ENCODE results near the gene GRK5.

GRK5 gene

GRCh38 chr10:119466655-119467054 lies 259.3 kb downstream of the GRK5 start:
- Histone ChIP-seq H3K9me3 (ENCODE audit: control insufficient read depth, low read length) (no peaks in the 10 kb centered on the region), H3K27me3 (ENCODE audit: control insufficient read depth, insufficient read depth, low read length) (no peaks in the 10 kb centered on the region), H3K4me3 (ENCODE audit: low read depth, low read length) (no peak overlapping the region), H3K79me2 (no peaks in the 10 kb centered on the region), H3K9ac (no peak overlapping the region), H3K4me1 (no peaks in the 10 kb centered on the region), H2AFZ (no peak overlapping the region), H3K4me2 (ENCODE audit: low read length) (no peak overlapping the region), H3K27ac (no peak overlapping the region), H3K36me3 (ENCODE audit: control insufficient read depth, insufficient read depth, low read length) (no peaks in the 10 kb centered on the region)
- TF ChIP-seq CTCF (IDR thresholded peaks at IDR 0.05), result no peak

GRCh38 chr10:119468542-119469324 lies 261.4 kb downstream of the GRK5 start:
- H3K79me2 ChIP-seq, result no peaks in the 10 kb centered on the region
- no peaks in the 10 kb centered on the region for H3K36me3 ChIP-seq (ENCODE audit: control insufficient read depth, insufficient read depth, low read length)

GRCh38 chr10:119469325-119469707 lies 261.9 kb downstream of the GRK5 start:
- Histone ChIP-seq H3K9ac (no peak overlapping the region), H3K4me2 (ENCODE audit: low read length) (no peak overlapping the region), H2AFZ (no peak overlapping the region), H3K79me2 (no peaks in the 10 kb centered on the region), H3K9me3 (ENCODE audit: control insufficient read depth, low read length) (no peaks in the 10 kb centered on the region), H3K27ac (no peak overlapping the region), H3K4me3 (ENCODE audit: low read depth, low read length) (no peak overlapping the region), H3K36me3 (ENCODE audit: control insufficient read depth, insufficient read depth, low read length) (no peaks in the 10 kb centered on the region), H3K27me3 (ENCODE audit: control insufficient read depth, insufficient read depth, low read length) (no peaks in the 10 kb centered on the region), H3K4me1 (no peaks in the 10 kb centered on the region)
- no peak for TF ChIP-seq CTCF (IDR thresholded peaks at IDR 0.05)

More at GRCh38 chr10:119468542-119469324, 261.4 kb downstream of the GRK5 start:
- Histone ChIP-seq H3K4me3 (ENCODE audit: low read depth, low read length) (no peak overlapping the region), H3K9me3 (ENCODE audit: control insufficient read depth, low read length) (no peaks in the 10 kb centered on the region), H3K27ac (no peak overlapping the region), H3K9ac (no peak overlapping the region), H2AFZ (no peak overlapping the region), H3K4me2 (ENCODE audit: low read length) (no peak overlapping the region), H3K27me3 (ENCODE audit: control insufficient read depth, insufficient read depth, low read length) (no peaks in the 10 kb centered on the region), H3K4me1 (no peaks in the 10 kb centered on the region)
- TF ChIP-seq CTCF (IDR thresholded peaks at IDR 0.05), result no peak

- no peak overlapping the region for H3K9ac ChIP-seq
- no peak overlapping the region for H2AFZ ChIP-seq
- H3K27me3 ChIP-seq (ENCODE audit: control insufficient read depth, insufficient read depth, low read length), result no peaks in the 10 kb centered on the region
- H3K9me3 ChIP-seq (ENCODE audit: control insufficient read depth, low read length), result no peaks in the 10 kb centered on the region
- H3K79me2 ChIP-seq, result no peaks in the 10 kb centered on the region
- H3K4me1 ChIP-seq, result no peaks in the 10 kb centered on the region
- no peak for TF ChIP-seq CTCF (IDR thresholded peaks at IDR 0.05)
- no peak overlapping the region for H3K4me3 ChIP-seq (ENCODE audit: low read depth, low read length)
- no peaks in the 10 kb centered on the region for H3K36me3 ChIP-seq (ENCODE audit: control insufficient read depth, insufficient read depth, low read length)
- H3K4me2 ChIP-seq (ENCODE audit: low read length), result no peak overlapping the region
- H3K27ac ChIP-seq, result no peak overlapping the region
Measured at GRCh38 chr10:119469846-119470245, 262.5 kb downstream of the GRK5 start.
